NCI-H2107 treated with DMSO at 0.1 percent for 48 hours (cell line): ENCODE results near the gene ZNF366.

ENCODE experiments used
- DNase-seq: peaks from one replicate; lab custom pipeline; 2025; ENCODE audit not compliant: unreplicated experiment; lab: John Stamatoyannopoulos, UW

Gene ZNF366

DNA sequence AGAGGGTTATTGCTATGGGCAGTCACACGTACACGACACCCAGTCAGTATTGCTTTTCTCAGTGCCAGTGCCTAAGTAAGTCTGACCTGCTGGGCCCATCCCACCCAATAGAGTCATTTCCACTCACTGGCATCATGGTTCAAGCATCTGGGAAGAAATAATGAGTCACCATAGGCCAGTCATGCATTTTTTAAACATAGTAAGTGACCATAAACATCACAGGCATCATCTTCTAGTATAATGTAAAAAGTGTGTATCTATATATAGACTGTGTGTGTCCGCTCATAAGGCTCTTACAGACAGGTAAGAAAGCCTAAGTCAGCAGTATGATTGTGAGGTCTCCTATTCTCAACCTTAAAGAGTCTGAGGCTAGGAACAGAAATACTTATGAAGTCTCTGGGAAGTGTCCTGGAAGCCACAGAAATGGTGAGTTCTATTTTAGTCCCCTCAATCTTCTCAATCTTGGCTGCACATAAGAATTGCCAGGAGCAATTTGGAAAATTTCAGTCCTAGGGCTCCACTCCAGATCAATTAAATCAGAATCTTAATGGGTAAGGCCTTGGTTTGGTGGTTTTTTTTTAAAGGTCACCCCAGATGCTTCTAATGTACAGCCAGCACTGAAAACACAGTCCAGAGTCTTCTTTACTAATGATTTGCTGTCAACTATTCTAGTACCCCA lies 65.2 kb downstream of the ZNF366 start:
- DNase-seq: no peak

DNA sequence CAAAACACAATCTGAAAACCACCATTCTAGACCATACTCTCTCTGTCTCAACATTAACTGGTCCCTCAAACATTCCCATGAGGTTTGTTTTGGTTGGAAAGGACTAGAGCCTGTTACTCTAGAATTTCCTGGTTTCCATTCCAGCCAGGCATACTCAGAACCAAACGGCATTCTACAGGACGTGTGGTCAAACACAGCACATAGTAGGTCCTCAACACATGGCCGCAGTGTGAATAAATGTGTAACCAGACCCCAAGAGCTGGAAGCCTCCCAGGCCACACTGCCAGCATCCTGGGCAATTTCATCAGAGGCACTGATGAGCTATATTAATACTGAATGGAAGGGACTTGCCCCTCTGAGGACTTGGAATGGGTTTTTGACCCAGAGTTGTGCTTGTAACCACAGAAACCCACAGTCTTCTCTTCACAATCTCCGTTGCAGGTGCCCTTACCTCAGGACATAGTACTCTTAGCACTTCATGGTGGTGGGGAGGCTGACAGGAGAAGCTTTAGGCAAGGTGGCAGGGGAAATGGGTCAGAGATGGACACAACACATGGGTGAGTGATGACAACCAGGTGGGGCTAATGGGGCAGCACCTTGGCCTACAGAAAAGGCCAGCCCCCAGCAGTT lies 66.0 kb downstream of the ZNF366 start:
- DNase-seq: no peak

DNA sequence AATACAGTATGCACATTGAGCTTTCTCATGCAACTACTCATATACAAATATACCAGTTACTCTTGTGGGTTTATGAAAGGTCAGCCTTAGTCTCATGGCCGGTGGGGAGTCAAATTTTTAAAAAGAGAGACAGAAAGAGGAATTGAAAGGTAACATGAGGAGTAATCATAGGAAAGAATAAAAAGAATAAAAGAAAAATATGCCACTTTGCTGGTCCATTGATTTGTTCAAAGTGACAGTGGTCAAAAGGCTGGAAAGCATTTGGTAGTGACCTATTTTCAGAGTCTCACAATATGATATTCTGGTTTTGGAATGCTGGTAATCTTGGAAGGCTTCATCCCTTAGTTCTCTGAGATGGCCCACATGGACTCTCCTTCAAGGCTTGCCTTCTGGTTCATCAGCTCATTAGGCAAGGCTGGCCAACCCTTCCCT lies 67.0 kb downstream of the ZNF366 start:
- no peak for DNase-seq

DNA sequence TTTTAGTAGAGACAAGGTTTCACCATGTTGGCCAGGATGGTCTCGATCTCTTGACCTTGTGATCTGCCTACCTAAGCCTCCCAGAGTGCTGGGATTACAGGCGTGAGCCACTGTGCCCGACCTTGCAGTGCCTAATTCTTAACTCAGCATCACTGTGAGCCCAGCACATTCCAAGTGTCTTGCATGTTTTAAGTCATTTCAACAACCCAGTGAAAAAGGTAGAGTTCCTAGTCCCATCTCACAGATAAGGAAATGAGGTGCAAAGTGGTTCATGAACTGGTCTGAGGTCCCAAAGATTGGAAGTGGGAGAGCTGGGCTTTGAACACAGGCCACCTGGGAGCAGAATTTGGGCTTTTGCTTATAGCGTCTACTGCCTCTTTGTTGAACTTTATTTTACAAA lies 68.0 kb downstream of the ZNF366 start:
- DNase-seq: no peak

DNA sequence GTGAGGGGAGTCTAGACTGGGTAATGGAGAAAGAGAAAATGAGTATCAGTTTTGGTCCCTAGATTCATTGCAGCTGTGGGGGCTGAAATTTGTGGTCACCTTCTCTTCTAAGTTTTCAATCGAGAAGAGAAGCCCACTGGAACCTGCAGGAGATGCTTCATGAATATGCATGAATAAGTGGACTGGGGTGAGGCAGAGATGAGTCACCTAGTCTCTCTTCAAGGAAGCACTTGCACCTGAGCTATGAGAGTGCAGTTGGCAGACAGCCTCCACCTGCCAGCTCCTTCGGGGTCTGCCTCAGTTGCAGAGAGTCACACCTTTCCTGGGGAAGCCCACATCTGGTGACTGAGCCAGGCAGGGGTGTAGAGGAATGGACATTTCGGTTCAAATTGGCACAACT lies 69.1 kb downstream of the ZNF366 start:
- no peak for DNase-seq

DNA sequence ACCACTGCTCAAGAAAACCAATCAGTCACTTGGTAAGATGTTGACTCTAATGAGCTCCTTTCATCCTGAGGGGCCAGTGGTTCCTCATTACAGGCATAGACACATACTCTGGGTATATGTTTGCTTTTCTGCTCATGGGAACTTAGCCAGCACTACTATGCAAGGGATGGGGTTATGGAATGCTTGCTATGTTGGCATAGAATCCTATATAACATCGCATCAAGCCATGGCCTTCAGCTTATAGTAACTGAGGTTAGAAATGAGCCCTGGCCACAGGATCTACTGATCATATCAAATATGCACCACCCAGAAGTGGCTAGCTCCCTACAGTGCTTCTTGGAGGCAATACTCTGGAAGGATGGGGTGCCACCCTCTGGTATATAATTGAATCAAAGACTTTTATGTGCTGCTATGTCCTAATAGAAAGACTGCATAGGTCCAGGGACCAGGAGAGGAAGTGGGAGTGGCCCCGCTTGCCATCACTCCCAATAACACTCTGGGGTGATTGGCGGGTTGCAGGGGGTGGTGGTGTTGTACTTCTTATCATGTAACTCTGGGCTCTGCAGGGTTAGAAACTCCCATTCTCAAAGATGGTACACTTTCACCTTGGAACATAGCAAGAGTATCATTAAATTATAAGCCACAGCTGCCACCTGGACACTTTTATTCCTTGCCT lies 70.3 kb downstream of the ZNF366 start:
- no peak for DNase-seq

DNA sequence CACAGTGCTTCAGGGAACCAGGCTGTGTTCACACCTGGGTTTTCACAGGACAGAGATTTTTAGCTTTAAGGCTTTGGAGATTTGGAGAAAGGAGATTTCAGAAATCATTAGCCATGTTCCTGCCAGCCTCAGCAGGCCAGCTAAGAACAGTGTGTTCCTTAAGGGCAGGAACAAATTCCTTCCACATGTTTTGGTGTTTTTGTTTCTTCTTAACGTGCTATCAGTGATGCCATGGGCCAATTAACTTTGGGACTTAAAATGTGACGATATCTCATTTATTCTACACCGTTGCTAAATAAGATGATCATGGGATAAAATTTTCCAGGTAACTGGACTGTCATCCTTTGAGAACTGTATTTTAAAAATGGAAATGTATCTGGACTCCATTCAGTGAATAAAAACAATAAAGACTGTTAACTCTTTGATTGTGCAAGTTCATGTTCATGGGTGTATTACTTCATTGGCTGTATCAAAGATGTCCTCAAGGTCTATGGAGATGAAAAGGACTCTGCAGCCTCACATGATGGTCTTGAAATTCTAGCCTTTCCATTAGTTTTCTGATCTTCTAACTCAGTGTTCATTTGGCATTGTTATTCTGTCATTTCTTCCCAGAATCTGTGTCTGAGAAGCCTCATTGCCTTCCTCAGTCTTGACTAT lies 72.3 kb downstream of the ZNF366 start:
- DNase-seq: no peak

DNA sequence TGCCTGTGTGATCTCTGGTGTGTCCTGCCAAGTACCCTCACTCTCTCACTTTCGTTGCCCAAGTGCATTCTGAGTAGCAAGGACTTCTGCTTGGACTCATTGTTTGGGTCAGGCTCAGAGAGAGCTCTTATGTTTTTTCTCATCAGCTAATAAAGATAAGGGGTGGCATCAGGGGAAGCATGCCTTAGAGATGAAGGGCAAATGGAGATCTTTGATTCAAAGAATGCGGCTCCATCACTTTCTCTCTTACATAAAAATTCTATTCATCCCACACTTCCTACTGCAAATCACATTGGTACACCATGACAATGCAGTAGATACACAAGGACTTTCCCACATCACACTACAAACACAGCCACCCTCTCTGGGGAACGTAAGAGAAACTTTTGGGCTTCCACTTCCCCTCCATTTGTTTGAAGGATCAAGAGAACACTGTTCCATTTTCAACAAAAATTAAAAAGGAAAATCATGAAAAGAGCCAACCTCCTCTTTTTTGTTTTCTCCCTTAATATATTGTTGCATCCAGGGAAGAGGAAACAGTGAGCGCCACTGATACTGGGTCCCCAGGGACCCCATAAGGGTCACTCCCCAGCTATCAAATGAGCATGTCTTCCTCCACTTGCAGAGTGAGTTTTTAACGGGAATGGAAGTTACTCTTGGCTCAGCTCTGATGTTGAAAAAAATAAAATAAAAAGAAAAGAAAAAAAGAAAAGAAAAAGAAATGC lies 73.0 kb downstream of the ZNF366 start:
- DNase-seq: no peak

DNA sequence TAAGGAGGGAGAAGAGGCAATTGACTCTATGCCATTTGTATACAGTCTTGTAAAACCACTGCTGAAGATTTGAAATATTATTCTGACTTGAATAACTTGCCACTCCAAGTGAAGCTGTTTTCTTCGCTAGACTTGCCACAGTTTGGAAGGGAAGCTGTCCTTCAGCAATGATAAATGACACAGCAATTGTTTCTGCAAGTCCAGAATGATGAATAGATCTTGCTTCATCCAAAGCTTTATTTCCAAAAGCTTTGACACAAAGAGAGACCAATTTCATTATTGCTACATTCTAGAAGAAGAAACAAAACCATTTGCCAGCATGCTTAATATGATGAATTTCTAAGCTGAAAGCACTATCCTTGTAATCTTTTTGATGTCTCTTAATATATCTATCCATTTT lies 73.7 kb downstream of the ZNF366 start:
- no peak for DNase-seq

DNA sequence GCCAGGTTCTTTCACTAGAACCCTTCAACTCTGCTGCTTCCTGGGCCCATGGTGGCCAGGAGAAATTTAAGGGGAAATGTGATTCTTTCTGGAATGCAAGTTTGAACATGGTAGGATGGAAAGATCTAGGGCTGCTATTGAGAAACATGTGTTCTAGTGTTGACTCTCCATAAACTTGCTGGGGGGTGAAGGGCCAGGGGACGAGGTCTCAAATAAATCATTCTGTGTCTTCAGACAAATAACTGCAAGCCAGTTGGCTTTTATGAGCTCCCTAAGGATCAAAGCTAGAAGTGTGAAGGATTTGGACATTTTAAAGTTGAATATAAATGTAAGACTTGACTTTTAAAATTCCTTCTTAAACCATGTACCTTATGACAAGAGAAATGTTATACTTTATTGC lies 78.5 kb downstream of the ZNF366 start:
- no peak for DNase-seq

DNA sequence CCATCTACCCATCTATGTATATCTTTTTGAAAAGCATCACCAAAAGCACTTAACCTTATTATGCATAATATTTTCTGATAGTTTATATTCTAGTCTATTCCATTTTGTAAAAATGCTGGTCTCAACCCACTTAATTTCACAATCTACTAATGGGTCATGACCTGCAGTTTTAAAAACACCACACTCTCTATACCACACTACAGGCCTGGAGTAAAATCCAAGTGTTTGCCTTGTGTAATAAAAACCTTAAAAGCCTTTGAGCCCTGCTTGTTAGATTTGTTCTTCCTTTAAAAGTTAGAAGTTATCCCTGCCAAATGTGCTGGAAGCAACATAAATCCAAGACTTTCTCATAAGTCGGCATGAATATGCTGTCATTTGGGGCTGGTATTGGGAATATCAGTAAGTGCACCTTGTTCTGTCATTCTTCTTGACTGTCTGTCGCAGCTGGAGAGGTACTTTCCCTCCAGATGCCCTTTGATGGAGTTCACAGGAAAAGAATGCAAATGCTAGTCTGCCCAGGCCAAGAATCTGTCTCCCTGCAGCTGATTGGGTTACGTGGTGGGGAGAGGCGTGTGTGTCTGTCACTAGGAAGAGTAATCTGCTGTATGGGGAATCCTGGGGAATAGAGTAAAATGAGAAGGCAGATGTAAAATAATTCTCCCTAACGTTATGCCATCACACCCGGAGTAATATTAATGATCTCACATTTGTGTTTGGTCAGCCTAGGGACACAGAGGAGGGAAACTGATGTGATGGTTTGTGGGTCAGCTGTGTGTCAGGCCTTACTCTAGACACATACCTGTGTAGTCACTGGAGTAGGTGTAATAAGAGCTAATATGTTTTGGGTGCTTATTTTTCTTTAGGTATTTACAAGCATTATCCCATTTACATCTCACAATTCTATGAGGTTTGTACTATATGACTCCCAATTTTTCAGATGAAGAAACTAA lies 79.4 kb downstream of the ZNF366 start:
- DNase-seq: no peak

DNA sequence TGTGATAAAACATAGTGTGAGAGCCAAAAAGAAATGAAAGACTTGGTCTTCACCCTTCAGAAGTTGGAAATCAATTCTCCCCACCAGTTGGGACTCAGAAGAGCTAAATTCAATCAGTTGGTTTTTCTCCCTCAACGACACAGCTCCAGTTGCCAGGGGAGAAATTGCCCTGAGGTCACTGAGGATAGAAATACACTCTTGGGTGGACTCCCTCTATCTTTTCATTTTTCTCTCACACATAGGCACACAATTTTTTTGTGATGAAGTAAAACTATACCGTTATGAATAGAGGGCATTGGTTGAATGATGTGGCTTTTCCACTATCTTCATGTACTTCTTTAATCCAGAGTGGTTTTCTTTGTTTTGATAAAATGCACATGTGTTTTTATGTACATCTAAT lies 80.2 kb downstream of the ZNF366 start:
- no peak for DNase-seq

DNA sequence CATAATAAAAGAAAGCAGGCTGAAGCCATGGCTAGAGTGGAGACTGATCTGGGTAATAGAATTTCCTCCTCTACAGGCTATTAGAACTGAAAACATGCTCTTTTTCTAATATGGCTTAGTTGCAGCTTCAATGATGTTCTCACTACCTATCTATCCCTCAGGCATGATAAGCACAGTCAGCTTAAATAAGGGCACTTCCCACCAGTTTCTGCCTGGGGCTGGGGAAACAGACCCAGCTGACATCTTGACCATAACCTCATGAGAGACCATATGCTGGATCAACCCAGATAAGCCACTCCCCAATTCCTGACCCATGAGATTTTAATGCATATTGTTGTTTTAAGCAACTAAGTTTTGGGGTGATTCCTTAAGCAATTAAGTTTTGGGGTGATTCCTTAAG lies 81.2 kb downstream of the ZNF366 start:
- no peak for DNase-seq

DNA sequence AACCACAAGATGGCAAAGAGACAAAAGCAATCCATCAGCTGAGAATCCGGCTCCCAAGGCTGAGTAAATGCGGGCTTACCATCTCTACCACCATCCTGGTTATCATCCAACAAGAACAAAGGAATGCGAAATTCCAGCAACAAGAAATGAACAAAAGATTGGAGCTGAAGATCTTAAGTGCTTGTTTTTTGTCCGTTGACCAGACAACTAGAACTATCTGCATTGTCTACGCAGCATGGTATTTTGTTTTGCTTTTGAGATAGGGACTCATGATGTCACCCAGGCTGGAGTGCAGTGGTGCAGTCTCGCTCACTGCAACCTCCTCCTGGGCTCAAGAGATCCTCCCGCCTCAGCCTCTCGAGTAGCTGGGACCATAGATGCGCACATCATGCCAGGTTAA lies 88.9 kb downstream of the ZNF366 start:
- DNase-seq: no peak

DNA sequence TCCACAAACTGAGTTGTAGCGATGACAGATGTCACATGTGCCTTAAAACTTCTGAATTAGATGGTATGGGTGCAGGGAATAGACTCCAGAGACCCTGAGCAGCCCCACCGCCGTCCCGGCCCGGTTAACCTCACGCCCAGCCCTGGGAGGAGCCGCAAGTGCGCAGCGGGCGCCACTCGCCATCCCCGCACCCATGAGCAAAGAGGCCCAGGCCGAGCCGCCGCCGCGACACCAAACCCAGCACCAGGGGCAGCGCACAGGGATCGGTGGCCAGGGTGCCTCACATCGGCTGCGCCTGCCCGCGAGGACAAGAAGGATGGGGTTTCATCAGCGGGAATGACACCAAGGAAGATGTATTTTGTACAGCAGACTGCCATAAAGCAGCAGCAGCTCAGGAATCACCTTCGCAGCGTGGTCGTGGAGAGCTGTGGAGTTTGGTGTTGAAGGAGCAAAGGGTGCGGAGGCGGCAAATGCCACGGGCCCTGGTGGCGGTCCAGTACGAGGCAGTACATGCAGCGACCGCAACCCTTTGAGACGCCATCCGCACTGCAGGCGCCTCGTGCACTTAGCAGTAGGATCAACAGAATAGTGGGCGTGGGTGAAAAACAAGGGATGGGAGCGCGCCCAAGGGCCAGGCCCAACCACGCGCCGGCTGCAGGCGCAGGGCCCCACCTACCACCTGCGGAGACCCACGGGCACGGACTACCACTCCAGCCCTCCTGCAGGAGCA lies 89.7 kb downstream of the ZNF366 start:
- no peak for DNase-seq

DNA sequence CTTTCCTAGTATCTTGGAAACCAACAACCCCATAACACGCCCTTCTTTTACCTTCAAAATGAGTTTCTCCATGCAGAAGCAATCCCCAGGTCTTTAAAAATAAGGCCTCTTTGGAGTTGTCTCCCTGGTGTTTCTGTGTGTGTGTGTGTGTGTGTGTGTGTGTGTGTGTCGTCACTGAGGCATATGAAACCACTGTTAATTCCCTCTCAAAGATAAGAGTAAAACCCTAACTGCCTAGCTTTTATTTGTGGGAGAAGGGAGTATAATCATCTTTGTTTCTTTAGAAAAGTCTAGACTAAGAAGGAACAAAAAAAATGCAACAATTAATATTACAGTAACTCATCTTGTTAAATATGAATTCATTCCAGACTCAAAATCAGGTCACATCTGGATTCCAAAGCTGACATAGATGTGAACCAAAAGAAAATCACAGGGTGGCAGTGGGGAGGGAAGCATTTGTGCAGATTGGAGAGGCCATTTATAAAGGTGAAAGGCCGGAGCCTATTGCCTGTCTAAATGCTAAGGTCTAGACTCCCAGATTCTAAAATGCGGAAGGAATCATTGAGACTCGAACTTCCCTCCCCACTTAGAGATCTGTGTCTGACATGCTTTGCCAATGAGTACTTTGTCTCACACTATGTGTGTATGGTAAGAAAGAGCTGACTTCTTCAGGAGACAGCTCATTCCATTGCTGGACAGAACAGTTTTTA lies 91.4 kb downstream of the ZNF366 start:
- no peak for DNase-seq

DNA sequence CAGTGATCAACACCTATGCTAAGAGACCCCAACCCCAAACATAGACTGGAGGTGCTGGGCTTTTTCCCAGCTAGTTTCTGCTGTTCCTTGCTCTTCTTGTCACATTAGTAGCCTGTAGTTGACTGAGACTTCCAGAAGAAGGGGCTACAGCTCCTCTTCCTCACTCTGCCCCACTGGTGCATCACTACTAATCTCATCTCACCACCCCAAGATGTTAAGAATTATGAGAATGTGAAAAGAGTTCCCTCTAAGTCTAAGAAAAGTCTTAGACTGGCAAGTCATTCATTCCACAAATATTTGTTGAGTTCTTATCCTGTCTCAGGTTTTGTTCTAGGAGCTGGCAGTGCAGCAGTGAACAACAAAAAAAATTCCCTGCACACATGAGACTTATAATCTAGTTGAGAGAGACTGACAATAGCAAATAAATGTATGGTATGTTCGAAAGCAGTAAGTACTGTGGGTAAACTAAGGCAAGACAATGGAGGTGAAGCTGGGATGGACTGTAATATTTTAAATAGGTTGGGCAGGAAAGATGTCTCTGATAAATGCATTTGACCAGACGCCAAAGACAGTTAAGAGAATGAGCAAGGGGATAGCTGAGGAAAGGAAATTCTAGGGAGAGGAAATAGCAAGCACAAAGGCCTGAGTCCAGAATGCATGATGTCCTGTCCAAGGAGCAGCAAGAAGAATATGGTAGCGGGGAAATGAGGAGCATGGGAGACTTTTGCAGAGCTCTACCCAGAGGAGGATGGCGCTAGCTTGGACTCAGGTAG lies 94.7 kb downstream of the ZNF366 start:
- DNase-seq: no peak

DNA sequence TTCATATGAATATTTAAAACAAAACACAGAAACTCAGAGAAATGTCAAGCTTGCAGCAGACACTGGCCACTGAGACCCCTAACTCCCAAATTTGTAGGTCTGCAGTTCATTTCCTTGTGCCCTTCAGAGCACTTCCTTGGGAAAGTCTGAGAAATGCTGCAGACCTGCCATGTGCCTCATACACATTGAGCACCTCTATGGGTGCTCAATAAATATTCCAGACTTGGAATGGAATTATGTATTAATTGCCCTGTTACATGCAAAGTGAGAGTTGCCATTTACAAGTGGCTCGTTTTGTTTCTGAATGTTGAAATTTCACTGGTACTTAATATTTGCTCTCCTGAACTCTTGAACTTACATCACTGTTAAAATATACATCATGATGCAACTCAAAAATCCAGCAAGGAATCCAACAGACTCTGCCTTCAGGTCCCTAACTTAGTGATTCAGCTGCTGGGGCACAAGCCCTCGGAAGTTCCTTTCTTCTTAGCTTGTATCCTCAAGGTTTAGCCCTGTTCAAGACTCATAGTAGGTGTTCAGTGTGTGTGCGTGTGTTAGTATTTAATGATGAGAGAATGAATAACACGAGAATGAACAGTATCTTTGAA lies 96.4 kb downstream of the ZNF366 start:
- no peak for DNase-seq
